ENCODE results near the gene TBX1. TPM values are rescaled to one million over a fixed set of nuclear protein-coding genes. Genes with fewer than 3 reads are reported as not detected.

Gene TBX1
- total and polyA plus RNA-seq, 2 of the 8 experiments (the other 6 are each of a cell fraction or from before 2014, with no cell fraction given), result 0.28 TPM; not detected in 1

- TF ChIP-seq CHD7 (IDR thresholded peaks at IDR 0.05; ENCODE audit: insufficient replicate concordance, low read length) (no peak), EP300 (IDR thresholded peaks at IDR 0.05; ENCODE audit: borderline replicate concordance in 1 of 2, low read depth in 2 of 2, low read length in 2 of 2) (no peak), USF2 (IDR thresholded peaks at IDR 0.05; ENCODE audit: low read length) (no peak), CREB1 (IDR thresholded peaks at IDR 0.05) (no peak), TAF1 (IDR thresholded peaks at IDR 0.05; ENCODE audit: low read depth, low read length) (no peak), ATF3 (IDR thresholded peaks at IDR 0.05; ENCODE audit: insufficient read depth, low read depth, low read length) (no peak), SP4 (IDR thresholded peaks at IDR 0.05; ENCODE audit: low read length) (no peak), HDAC6 (IDR thresholded peaks at IDR 0.05; ENCODE audit: low read depth, low read length) (no peak), HDAC2 (IDR thresholded peaks at IDR 0.05; ENCODE audit: borderline replicate concordance in 1 of 2, low read depth in 2 of 2, low read length in 2 of 2) (no peak)
These were observed 10.7 kb upstream of the TBX1 start (continued) for GRCh38 chr22:19749876-19750275.
